Testis (tissue), 2 donors: ENCODE measurements around the gene MALAT1.

Source experiments
- CTCF ChIP-seq, 3 experiments: fragments of 450-650 bp in 2 of 3; fragments of 200-600 bp in 1 of 3; sonication (generic) in 1 of 3; IDR thresholded peaks; one replicate each; pipeline ENCODE4 v1.5.1; 2016 to 2019; ENCODE audit warnings: antibody characterized with exemption in 3 of 3, mild to moderate bottlenecking in 2 of 3, moderate library complexity in 1 of 3
- POLR2A ChIP-seq: fragments of 450-650 bp; IDR thresholded peaks from one replicate; pipeline ENCODE4 v1.6.1; 2017; ENCODE audit warnings: antibody characterized with exemption, mild to moderate bottlenecking, moderate library complexity

- TF ChIP-seq CTCF (IDR thresholded peaks at IDR 0.05) (no peak), POLR2A (no peak)
These were observed 42.4 kb upstream of the MALAT1 start for GRCh38 chr11:65456418-65456817.
